HG03097 (cell line): ENCODE data around the gene CD40.

Experiments used
- ATAC-seq: cut with Tn5 transposase; IDR thresholded peaks from one replicate; pipeline ENCODE4 v1.9.1; 2021; ENCODE audit not compliant: unreplicated experiment, low FRiP score

Gene CD40

DNA sequence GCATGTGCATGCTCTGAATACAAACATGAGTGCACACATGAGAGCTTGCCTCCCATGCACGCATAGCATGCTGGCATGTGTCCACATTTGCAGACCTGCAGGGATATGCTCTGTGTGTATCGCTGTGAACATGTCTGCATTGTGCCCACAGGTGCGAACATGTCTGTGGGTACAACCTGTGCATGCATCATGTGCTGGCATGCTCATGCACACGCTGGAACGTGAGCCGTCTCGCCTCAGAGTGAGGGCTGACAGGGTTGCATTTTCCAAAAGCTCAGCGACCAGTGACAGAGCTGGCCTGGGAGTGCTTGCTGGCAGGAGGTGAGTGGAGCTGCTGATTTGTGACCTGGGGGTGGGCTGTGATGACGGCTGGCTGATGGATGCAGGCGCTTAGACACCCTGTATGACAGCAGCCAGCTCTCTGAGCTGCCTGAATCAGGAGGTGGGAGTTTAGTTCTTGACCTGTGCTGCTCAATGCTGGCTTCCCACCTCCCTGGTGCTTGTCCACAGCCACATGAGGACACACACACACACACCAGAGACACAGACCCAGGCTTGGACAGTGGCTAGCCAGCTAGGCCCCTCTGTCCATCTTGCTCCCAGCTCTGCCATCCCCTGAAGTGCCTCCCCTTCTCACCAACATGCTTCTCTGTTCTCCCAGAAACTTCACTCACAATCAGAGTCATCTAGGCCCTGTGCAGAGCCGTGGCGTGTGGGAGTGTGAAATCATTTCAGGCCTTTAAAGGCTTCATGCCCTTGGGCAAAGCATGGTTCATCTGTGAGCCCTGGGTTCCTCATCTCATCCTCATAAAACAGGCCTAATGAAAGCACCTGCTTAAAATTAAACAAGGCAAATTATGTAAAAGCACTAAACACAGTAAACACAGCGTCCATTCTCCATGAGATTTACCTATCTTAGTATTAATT lies 51.4 kb downstream of the CD40 start:
- no peak for ATAC-seq

- ATAC-seq: no peak
Measured at GRCh38 chr20:46171476-46171875, 53.4 kb downstream of the CD40 start.

DNA sequence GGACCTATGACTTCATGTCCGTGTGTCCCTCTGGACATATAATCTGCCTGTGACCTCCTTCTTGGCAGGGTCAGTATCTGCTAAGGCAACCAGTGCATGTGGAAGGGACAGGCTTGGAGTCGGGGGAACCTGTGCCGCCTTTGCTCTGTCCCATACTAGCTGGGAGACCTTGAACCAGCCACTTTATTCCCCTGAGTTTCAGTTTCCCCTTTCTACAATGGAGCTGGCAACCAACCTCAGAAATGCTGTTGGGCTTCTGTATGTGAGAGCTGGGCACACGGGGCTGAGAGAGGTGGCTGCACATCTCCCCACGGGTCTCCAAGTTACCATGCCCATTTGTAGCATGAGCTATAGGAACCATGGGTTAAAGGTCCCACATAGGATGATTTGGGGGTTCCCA lies 53.8 kb downstream of the CD40 start:
- ATAC-seq: no peak

DNA sequence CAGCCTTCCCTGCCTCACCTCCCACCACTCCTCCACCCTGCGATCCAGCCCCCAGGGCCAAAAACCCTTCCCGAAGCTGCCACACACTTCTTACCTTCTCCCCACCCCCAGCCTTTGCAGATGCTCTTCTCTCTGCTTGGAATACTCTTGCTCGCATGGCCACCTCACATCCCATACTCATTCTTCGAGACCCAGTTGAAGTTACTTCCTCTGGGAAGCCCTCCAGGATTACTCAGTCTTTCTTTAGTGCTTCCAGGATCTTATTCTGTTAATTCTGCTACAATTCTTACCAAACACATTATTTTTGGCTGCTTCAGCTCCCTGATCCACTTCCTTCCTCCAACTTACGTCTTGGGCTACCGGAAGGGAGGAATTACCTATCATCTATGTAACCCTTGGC lies 54.3 kb downstream of the CD40 start:
- no peak for ATAC-seq

DNA sequence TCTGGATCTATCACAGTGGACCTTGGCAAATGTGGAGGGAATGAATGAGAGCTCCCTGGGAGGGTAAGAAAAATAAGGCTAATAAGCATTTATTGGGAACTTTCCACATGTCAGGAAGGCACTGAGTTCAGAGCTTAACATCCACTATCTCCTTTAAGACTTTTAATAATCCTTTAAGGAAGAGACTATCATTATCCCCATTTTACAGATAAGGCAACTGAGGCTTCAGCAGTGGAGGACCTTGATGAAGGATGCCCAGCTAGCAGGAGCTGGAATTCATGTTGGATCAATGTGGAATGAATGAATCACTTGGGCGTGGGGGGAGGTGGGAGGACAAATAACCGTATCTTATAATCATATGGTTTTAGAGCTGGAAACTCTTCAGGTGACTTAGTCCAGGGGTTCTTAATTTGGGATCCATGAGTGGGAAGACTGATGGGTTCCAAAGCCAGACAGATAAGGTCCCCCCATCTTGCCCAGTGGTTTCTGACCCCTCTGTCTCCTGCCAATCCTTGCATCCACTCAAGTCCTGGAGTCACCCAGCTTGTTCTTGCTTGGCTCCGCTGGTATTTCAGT lies 54.9 kb downstream of the CD40 start:
- ATAC-seq: no peak

DNA sequence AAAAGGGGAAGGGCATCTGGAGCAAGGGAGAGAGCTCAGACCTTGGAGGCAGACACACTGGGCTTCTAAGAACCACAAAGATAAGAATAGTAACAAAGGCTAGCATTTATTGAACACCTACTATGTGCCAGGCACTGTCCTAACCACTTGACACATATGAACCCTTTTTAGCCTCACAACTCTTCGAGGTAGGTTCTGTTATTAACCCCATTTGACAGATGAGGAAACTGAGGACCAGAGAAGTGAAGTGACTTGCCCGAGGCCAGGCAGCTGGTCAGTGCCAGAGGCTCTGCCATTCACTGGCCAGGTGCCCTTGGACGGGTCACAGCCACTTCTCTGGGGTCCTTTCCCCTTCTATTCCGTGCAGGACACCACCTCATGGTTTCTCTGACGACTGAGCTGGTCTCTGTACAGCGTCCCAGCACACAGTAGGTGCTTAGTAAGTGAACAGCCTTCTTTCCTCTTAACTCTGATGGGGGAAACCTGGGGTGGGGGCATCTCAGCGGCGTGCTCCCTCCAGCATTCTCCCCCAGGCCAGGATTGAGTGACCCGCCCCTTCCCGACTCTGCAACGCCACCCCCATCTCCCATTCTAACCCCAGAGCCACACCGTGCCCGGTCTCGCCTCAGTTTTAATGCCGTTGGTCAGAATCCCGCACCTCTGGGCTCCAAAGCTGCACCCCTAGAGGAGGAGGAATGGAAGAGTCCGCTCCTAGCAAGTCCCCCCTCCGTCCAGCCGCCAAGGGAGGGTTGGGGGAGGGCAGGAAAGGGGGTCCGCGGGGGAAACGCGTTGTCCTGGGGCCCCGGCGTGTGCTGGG lies 55.7 kb downstream of the CD40 start:
- ATAC-seq: no peak

GRCh38 chr20:46174469-46175126 lies 56.5 kb downstream of the CD40 start:
- ATAC-seq: no peak

DNA sequence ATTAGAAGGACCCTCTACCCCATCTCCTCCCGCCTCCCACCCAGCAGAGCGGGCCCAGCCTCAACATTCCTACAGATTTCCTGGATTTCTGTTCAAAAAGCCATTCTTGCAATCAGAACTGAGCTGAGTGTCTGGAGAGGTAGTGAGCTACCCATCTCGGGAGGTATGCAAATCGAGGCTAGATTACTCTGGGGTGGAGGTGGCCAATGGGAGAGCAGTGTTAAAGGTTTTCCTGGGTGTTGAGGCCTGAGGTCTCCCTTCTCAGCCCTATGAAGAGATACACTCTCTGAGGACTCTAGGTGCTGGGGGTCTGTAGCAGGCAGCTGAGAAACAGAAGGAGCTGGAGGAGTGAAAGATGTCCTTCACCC lies 57.0 kb downstream of the CD40 start:
- no peak for ATAC-seq

GRCh38 chr20:46176739-46177378 lies 58.7 kb downstream of the CD40 start:
- ATAC-seq: no peak

DNA sequence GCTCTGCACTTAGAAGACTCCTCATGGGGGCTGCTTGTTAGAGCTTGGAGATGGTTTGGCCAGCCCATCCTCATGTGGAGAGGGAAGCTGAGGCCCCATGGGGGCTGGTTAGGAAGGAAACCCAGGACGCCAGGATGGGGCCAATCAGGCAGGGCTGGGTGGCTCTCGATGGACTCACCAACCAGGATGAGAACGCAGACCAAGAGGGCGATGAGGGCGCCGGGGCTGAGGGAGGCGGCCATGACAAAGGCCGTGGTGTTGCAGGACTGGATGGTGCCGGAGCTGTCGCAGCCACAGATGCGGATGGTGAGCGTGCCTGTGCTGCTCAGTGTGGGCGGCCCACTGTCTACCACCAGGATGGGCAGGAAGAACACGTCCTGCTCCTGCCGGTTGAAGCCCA lies 59.7 kb downstream of the CD40 start:
- no peak for ATAC-seq

- ATAC-seq: no peak
Measured at GRCh38 chr20:46178891-46179290, 60.8 kb downstream of the CD40 start.
